ENCODE measurements around the gene MS4A18. TPM values are rescaled to one million over a fixed set of nuclear protein-coding genes. Genes with fewer than 3 reads are reported as not detected.
"Not testable (repeated sequence)": the region's sequence is repeated elsewhere in the genome, so short reads cannot be mapped to it uniquely, and the experiment has no call there.

The MS4A18 gene
- total and polyA plus RNA-seq, 12 donors = not detected

DNA sequence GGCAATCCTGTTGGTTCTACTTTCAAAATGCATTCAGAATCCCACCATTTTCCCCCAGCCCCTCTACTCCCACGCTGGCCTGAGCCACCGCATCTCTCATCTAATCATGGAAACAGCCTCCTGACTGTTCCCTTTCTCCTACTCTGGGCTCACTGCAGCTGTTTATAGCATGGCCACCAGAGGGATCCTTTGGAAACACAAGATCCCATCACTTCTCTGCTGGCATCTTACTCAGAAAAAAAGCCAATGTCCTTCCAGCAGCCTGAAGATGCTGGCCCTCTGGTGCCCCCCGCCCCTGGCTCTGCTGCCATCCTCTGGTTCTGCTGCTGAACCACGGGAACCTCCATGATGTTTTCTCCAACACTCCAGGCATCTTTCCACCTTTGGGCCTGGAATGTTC lies 14.0 kb upstream of the MS4A18 start:
- intact Hi-C loops (cut with DNase I) = no loop called here
- no peaks in the 10 kb centered on the region for H3K9me3 ChIP-seq (replicated peaks in 1 of 3)
- H3K36me3 ChIP-seq (replicated peaks in 1 of 2) = no peaks in the 10 kb centered on the region
- no peak overlapping the region for H3K27ac ChIP-seq
- no peak for TF ChIP-seq CTCF (IDR thresholded peaks at IDR 0.05)
- no peak for TF ChIP-seq POLR2A (IDR thresholded peaks at IDR 0.05)
- no peaks in the 10 kb centered on the region for H3K4me1 ChIP-seq (replicated peaks in 1 of 2)
- H3K27me3 ChIP-seq = no peaks in the 10 kb centered on the region
- 70 to 77% (median 74%) methylated on average over 4 of the region's 4 CpGs for WGBS, 4 donors
- H3K4me3 ChIP-seq = no peak overlapping the region
- DNase-seq = no peak

- Histone ChIP-seq H3K27me3 (no peaks in the 10 kb centered on the region), H3K4me1 (replicated peaks in 1 of 2) (no peaks in the 10 kb centered on the region), H3K27ac (no peak overlapping the region), H3K36me3 (replicated peaks in 1 of 2) (no peaks in the 10 kb centered on the region), H3K9me3 (replicated peaks in 1 of 3) (no peaks in the 10 kb centered on the region), H3K4me3 (no peak overlapping the region)
- 76 to 86% (median 83%) methylated on average over 4 of the region's 4 CpGs for WGBS, 4 donors
- no peak for DNase-seq
- TF ChIP-seq CTCF (IDR thresholded peaks at IDR 0.05) (no peak), POLR2A (IDR thresholded peaks at IDR 0.05) (no peak)
- intact Hi-C loops (cut with DNase I) = no loop called here
Measured at GRCh38 chr11:60711276-60711675, 13.2 kb upstream of the MS4A18 start.

DNA sequence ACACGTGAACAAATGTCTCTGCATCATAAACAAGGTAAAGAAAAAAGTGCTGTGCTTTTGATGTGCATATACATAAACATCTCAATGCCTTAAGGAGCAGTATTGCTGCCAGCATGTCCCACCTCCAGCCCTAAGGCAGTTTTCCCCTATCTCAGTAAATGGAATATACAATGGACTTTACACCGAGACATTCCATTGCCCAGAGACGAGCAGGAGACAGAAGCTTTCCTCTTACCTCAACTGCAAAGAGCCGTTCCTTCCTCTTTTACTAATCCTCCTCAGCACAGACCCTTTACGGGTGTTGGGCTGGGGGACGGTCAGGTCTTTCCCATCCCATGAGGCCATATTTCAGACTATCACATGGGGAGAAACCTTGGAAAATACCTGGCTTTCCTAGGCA lies 11.1 kb upstream of the MS4A18 start:
- H3K27ac ChIP-seq; H3K4me1 ChIP-seq (replicated peaks in 1 of 2); H3K36me3 ChIP-seq (replicated peaks in 1 of 2); intact Hi-C loops (cut with DNase I); H3K27me3 ChIP-seq; DNase-seq; H3K9me3 ChIP-seq (replicated peaks in 1 of 3); H3K4me3 ChIP-seq: not testable (repeated sequence)
- 76 to 86% (median 77%) methylated on average over 6 of the region's 6 CpGs for WGBS, 4 donors

DNA sequence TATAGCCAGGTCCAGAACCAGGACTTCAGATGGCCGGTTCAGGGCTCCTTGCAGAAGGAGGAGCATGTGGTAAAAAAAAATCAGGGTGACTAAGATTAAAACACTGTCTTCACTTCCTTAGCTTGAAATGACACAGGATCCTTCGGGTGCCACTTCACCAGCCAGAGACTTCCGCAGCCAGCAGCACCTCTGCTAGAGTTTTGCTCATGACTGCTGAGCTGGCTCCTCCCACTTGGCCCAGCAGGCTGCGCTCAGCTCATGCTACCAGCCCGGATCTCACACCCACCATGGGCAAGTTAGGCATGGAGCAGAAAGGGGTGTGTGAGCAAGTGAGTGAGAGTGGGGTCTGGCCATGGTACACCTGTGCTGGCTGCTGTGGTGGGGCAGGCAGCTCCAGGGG lies 6.6 kb upstream of the MS4A18 start:
- Histone ChIP-seq H3K4me3 (no peak overlapping the region), H3K36me3 (replicated peaks in 1 of 2) (no peaks in the 10 kb centered on the region), H3K27ac (no peak overlapping the region), H3K4me1 (replicated peaks in 1 of 2) (no peaks in the 10 kb centered on the region), H3K9me3 (replicated peaks in 1 of 3) (no peaks in the 10 kb centered on the region), H3K27me3 (peaks cover 5% of the 10 kb centered on the region)
- no peak for DNase-seq
- TF ChIP-seq POLR2A (IDR thresholded peaks at IDR 0.05) = no peak
- no peak for TF ChIP-seq CTCF (IDR thresholded peaks at IDR 0.05)
- intact Hi-C loops (cut with DNase I) = no loop called here
- 76 to 90% (median 85%) methylated on average over 5 of the region's 5 CpGs for WGBS, 4 donors

- TF ChIP-seq POLR2A (IDR thresholded peaks at IDR 0.05) (no peak), CTCF (IDR thresholded peaks at IDR 0.05) (no peak)
- Histone ChIP-seq H3K27ac (no peak overlapping the region), H3K4me1 (replicated peaks in 1 of 2) (no peaks in the 10 kb centered on the region), H3K36me3 (replicated peaks in 1 of 2) (no peaks in the 10 kb centered on the region), H3K9me3 (replicated peaks in 1 of 3) (no peaks in the 10 kb centered on the region), H3K27me3 (peaks cover 5% of the 10 kb centered on the region), H3K4me3 (no peak overlapping the region)
- WGBS, 4 donors = 75 to 82% (median 81%) methylated on average over 8 to 10 of the region's 10 CpGs
- intact Hi-C loops (cut with DNase I) = no loop called here
- DNase-seq = no peak
Measured at GRCh38 chr11:60718524-60719316, 5.8 kb upstream of the MS4A18 start.

Measured in adrenal gland (tissue), 12 donors.